Measurements from ENCODE around the gene BHLHA15. TPM values are rescaled to one million over a fixed set of nuclear protein-coding genes. Genes with fewer than 3 reads are reported as not detected.

Gene BHLHA15
- total and polyA plus RNA-seq, 9 of the 15 experiments (the other 6 are each of a cell fraction or from before 2014, with no cell fraction given) = 0.22 to 2.0 (median 1.1) TPM; not detected in 4

DNA sequence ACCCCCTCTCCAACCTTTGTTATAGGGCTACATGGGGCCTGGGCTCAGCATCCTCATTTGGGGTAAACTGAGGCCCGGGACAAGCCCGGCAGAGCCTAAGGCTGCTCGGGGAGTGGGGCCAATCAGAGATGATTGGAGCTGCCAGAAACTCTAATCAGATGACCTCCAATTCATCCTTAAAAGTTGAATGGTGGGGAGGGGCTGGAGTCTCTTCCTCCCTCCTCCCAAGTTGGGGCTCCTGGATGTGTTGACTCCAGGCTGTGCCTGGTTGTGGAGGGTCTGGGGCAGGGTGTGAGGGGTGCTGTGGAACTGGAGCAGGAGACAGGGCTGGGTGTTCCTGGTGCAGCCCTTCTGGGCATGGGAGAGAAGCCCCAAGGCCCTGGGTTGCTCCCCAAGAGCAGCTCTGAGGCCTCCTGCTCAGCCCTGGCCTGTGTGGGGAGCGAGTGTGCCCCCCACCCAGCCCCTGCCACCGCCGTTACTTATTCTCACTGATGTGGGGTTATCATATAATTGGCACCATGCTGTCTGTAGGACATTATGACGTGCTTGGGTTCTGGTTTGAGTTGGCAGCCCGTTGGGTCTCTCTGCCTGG, 2.2 kb downstream of the BHLHA15 start:
- FAIRE-seq (no peak), ATAC-seq (no peak), DNase-seq (ENCODE audit: extremely low read depth in 1 of 4, low spot score in 3 of 4) (no peak)
- Histone ChIP-seq H3K9ac (ENCODE audit: insufficient read depth in 1 of 2, low read depth in 2 of 2, low read length in 2 of 2) (no peak overlapping the region), H3K4me3 (no peak overlapping the region), H3K36me3 (ENCODE audit: control insufficient read depth, insufficient read depth, low read length) (peaks cover 6% of the 10 kb centered on the region; the same call in 1 of the 3 replicates), H3K4me1 (replicated peaks in 1 of 2; ENCODE audit: control insufficient read depth in 2 of 2, insufficient read depth in 2 of 2, low read length in 2 of 2) (peaks cover 10 to 52% of the 10 kb centered on the region in 2 experiments; a peak in 4 of 5 replicates), H3K27me3 (ENCODE audit: control insufficient read depth in 2 of 2, insufficient read depth in 2 of 2, low read length in 2 of 2) (peaks cover 14 to 35% of the 10 kb centered on the region in 2 experiments; a peak in 4 of 5 replicates), H3K79me2 (ENCODE audit: control insufficient read depth, insufficient read depth, low read length) (no peaks in the 10 kb centered on the region), H3K4me2 (ENCODE audit: insufficient read depth, low read length) (no peak overlapping the region), H4K20me1 (replicated peaks; ENCODE audit: control insufficient read depth, insufficient read depth, low read length) (peaks cover 12% of the 10 kb centered on the region), H2AFZ (ENCODE audit: low read depth, low read length) (no peak overlapping the region), H3K27ac (ENCODE audit: extremely low read depth, low read depth, low read length) (no peak overlapping the region), H3K9me1 (ENCODE audit: control insufficient read depth, insufficient read depth, low read length) (no peaks in the 10 kb centered on the region), H3K9me3 (replicated peaks; ENCODE audit: control insufficient read depth, insufficient read depth, low read depth, low read length) (no peaks in the 10 kb centered on the region)
- 43% methylated on average over 8 of the region's 8 CpGs for WGBS (ENCODE audit: insufficient coverage, low coverage, missing lambda C conversion rate)
- in situ Hi-C loops (cut with MboI) (no loop called here), intact Hi-C loops (cut with micrococcal nuclease) (no loop called here)
- BruUV-seq (replicated peaks) = no TSS peak
- CTCF ChIA-PET (ENCODE audit: low intra/inter-chr PET ratio) = no interaction called here
- POLR2A ChIA-PET = interaction anchor here (0.6 kb wide), 1 partner anchor 17 kb away, joined by 3 read pairs; no protein-coding TSS in a partner anchor
- TF ChIP-seq MYBL2 (IDR thresholded peaks at IDR 0.05; ENCODE audit: low read depth) (no peak), MYBL2 (CRISPR knock-in tag; IDR thresholded peaks at IDR 0.05; ENCODE audit: borderline replicate concordance) (no peak), SAFB2 (IDR thresholded peaks at IDR 0.05; ENCODE audit: borderline replicate concordance, low read depth, low read length, severe bottlenecking) (no peak), HNRNPLL (IDR thresholded peaks at IDR 0.05; ENCODE audit: low read depth, low read length, poor library complexity, severe bottlenecking) (no peak), NRF1 (conservative IDR thresholded peaks at IDR 0.05 in 1 of 2, IDR thresholded peaks at IDR 0.05 in 1 of 2) (no peak), HOXB6 (CRISPR knock-in tag; IDR thresholded peaks at IDR 0.05; ENCODE audit: borderline replicate concordance) (no peak), POU5F1 (IDR thresholded peaks at IDR 0.05; ENCODE audit: borderline replicate concordance, low read depth, low read length, partially characterized antibody) (no peak), ARHGAP35 (IDR thresholded peaks at IDR 0.05; ENCODE audit: partially characterized antibody) (no peak), WHSC1 (IDR thresholded peaks at IDR 0.05; ENCODE audit: low read length) (no peak), MBD2 (IDR thresholded peaks at IDR 0.05; ENCODE audit: borderline replicate concordance, low read depth) (no peak), HNRNPL (IDR thresholded peaks at IDR 0.05; ENCODE audit: low read depth, low read length) (no peak), NONO (IDR thresholded peaks at IDR 0.05; ENCODE audit: low read depth in 2 of 2, low read length in 1 of 2) (no peak), MTA1 (IDR thresholded peaks at IDR 0.05; ENCODE audit: borderline replicate concordance) (no peak), KAT8 (IDR thresholded peaks at IDR 0.05; ENCODE audit: low read depth) (no peak), ZNF668 (CRISPR knock-in tag; IDR thresholded peaks at IDR 0.05) (no peak)
- TF ChIP-seq, protein P1, sequence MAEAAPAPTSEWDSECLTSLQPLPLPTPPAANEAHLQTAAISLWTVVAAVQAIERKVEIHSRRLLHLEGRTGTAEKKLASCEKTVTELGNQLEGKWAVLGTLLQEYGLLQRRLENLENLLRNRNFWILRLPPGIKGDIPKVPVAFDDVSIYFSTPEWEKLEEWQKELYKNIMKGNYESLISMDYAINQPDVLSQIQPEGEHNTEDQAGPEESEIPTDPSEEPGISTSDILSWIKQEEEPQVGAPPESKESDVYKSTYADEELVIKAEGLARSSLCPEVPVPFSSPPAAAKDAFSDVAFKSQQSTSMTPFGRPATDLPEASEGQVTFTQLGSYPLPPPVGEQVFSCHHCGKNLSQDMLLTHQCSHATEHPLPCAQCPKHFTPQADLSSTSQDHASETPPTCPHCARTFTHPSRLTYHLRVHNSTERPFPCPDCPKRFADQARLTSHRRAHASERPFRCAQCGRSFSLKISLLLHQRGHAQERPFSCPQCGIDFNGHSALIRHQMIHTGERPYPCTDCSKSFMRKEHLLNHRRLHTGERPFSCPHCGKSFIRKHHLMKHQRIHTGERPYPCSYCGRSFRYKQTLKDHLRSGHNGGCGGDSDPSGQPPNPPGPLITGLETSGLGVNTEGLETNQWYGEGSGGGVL (CRISPR knock-in tag; IDR thresholded peaks at IDR 0.05) = no peak
- TF ChIP-seq, protein P2, sequence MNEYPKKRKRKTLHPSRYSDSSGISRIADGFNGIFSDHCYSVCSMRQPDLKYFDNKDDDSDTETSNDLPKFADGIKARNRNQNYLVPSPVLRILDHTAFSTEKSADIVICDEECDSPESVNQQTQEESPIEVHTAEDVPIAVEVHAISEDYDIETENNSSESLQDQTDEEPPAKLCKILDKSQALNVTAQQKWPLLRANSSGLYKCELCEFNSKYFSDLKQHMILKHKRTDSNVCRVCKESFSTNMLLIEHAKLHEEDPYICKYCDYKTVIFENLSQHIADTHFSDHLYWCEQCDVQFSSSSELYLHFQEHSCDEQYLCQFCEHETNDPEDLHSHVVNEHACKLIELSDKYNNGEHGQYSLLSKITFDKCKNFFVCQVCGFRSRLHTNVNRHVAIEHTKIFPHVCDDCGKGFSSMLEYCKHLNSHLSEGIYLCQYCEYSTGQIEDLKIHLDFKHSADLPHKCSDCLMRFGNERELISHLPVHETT (CRISPR knock-in tag; conservative IDR thresholded peaks at IDR 0.05 in 1 of 2, IDR thresholded peaks at IDR 0.05 in 1 of 2) = no peak
- TF ChIP-seq, protein P3, sequence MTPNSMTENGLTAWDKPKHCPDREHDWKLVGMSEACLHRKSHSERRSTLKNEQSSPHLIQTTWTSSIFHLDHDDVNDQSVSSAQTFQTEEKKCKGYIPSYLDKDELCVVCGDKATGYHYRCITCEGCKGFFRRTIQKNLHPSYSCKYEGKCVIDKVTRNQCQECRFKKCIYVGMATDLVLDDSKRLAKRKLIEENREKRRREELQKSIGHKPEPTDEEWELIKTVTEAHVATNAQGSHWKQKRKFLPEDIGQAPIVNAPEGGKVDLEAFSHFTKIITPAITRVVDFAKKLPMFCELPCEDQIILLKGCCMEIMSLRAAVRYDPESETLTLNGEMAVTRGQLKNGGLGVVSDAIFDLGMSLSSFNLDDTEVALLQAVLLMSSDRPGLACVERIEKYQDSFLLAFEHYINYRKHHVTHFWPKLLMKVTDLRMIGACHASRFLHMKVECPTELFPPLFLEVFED (CRISPR knock-in tag; conservative IDR thresholded peaks at IDR 0.05) = no peak

Data from K562 (cell line).